Fibroblast of lung (primary cell): ENCODE results near the gene BIN1. TPM values are rescaled to one million over a fixed set of nuclear protein-coding genes. Genes with fewer than 3 reads are reported as not detected.

Experiments
- DNase-seq, 2 donors: peaks; one replicate each; pipeline versions ENCODE4 v3.0.0 to v3.0.0-alpha.2; 2010; ENCODE audit warnings: low read depth in 2 of 2
- H2AFZ ChIP-seq: 2 replicates; pipeline ENCODE4 v1.5.1; 2012; ENCODE audit warnings: low read length, control low read depth, inconsistent platforms
- H3K27ac ChIP-seq: 2 replicates; pipeline ENCODE4 v1.5.1; 2011; ENCODE audit warnings: low read length, control low read depth; ENCODE audit not compliant: insufficient read depth
- H3K27me3 ChIP-seq: 2 replicates; pipeline ENCODE4 v1.5.1; 2011; ENCODE audit warnings: mild to moderate bottlenecking, low read length; ENCODE audit not compliant: control insufficient read depth, insufficient read depth
- H3K36me3 ChIP-seq: 2 replicates; pipeline ENCODE4 v1.5.1; 2011; ENCODE audit warnings: low read length; ENCODE audit not compliant: control insufficient read depth, insufficient read depth
- H3K4me1 ChIP-seq: 2 replicates; pipeline ENCODE4 v1.5.1; 2011; ENCODE audit warnings: low read length; ENCODE audit not compliant: control insufficient read depth, insufficient read depth; ENCODE audit errors: extremely low read depth
- H3K4me2 ChIP-seq: 2 replicates; pipeline ENCODE4 v1.5.1; 2011; ENCODE audit warnings: low read length, control low read depth; ENCODE audit not compliant: insufficient read depth; ENCODE audit errors: extremely low read depth
- H3K4me3 ChIP-seq, 4 experiments: fragments of 200-600 bp in 1 of 4; sonication (generic) in 1 of 4; replicated peaks in 1 of 4; 2 replicates each; pipeline ENCODE4 v1.5.1; 2011 to 2016; ENCODE audit warnings: low read length in 4 of 4, low read depth in 3 of 4, mild to moderate bottlenecking in 3 of 4, control low read depth in 2 of 4, inconsistent platforms in 1 of 4, mixed read lengths in 1 of 4; ENCODE audit not compliant: insufficient read depth in 1 of 4; ENCODE audit errors: control extremely low read depth in 1 of 4
- H3K79me2 ChIP-seq: 2 replicates; pipeline ENCODE4 v1.5.1; 2012; ENCODE audit warnings: mild to moderate bottlenecking, low read length, inconsistent platforms; ENCODE audit not compliant: control insufficient read depth, insufficient read depth
- H3K9ac ChIP-seq: 2 replicates; pipeline ENCODE4 v1.5.1; 2011; ENCODE audit warnings: mild to moderate bottlenecking, low read length, control low read depth; ENCODE audit not compliant: insufficient read depth
- H3K9me3 ChIP-seq: 2 replicates; pipeline ENCODE4 v1.5.1; 2012; ENCODE audit warnings: low read depth, low read length; ENCODE audit not compliant: control insufficient read depth, insufficient read depth
- H4K20me1 ChIP-seq: 2 replicates; pipeline ENCODE4 v1.5.1; 2011; ENCODE audit warnings: low read length; ENCODE audit not compliant: control insufficient read depth, insufficient read depth; ENCODE audit errors: extremely low read depth
- EZH2 ChIP-seq: IDR thresholded peaks from 2 replicates; pipeline ENCODE4 v1.5.1; 2012; ENCODE audit warnings: low read length, control low read depth, mild to moderate bottlenecking; ENCODE audit errors: missing control alignments
- polyA plus RNA-seq, 2 donors: library from polyadenylated mRNA; depleted of rRNA in 1 of 2; stranded (reverse) in 1 of 2; unstranded in 1 of 2; fragments of >200 nt; gene quantifications; 2 replicates each; pipeline ENCODE4 v1.2.1, GENCODE V29; 2011 to 2012; ENCODE audit warnings: missing spikeins in 1 of 2
- total RNA-seq: library from RNA; depleted of rRNA; stranded (reverse); fragments of >200 nt; gene quantifications from 2 replicates; pipeline ENCODE4 v1.2.1, GENCODE V29; 2014
- TF ChIP-seq, protein P1 (sequence below), 2 donors: IDR thresholded peaks in 1 of 2; conservative IDR thresholded peaks in 1 of 2; 1 replicate in 1 of 2; 2 replicates in 1 of 2; pipeline ENCODE4 v1.5.1; 2011 to 2012; ENCODE audit warnings: low read length in 2 of 2, control low read depth in 1 of 2, inconsistent platforms in 1 of 2, low read depth in 1 of 2, mild to moderate bottlenecking in 1 of 2

BIN1 gene
- total and polyA plus RNA-seq, 2 donors (not counting 1 experiment from before 2014, with no cell fraction given), result 17.3 to 68.7 TPM

DNA sequence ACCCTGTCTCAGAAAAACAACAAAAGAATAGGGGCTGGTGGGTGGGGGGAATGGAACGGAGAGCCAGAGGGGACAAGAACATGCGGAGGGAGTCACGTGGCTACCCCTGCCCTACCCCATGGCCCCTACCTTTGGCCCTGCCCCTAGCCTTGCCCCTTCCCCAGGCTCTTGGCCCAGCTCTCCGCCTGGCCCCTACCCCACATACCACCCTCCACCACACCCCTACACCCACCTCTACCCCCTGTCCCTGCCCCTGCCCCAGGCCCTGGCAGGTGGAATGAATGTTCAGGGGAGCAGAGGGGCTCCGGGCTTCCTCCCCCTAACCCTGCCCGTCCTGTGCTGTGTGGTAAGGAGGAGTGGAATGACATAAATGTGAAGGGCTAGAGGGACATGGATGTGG lies 15.1 kb downstream of the BIN1 start:
- Histone ChIP-seq H4K20me1 (no peaks in the 10 kb centered on the region), H3K27ac (no peak overlapping the region)
- no peak for TF ChIP-seq EZH2
- TF ChIP-seq, protein P1, sequence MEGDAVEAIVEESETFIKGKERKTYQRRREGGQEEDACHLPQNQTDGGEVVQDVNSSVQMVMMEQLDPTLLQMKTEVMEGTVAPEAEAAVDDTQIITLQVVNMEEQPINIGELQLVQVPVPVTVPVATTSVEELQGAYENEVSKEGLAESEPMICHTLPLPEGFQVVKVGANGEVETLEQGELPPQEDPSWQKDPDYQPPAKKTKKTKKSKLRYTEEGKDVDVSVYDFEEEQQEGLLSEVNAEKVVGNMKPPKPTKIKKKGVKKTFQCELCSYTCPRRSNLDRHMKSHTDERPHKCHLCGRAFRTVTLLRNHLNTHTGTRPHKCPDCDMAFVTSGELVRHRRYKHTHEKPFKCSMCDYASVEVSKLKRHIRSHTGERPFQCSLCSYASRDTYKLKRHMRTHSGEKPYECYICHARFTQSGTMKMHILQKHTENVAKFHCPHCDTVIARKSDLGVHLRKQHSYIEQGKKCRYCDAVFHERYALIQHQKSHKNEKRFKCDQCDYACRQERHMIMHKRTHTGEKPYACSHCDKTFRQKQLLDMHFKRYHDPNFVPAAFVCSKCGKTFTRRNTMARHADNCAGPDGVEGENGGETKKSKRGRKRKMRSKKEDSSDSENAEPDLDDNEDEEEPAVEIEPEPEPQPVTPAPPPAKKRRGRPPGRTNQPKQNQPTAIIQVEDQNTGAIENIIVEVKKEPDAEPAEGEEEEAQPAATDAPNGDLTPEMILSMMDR (conservative IDR thresholded peaks at IDR 0.05 in 1 of 2, IDR thresholded peaks at IDR 0.05 in 1 of 2; ENCODE audit: low read depth in 1 of 2, low read length in 2 of 2), result no peak

GRCh38 chr2:127091148-127091547 lies 15.8 kb downstream of the BIN1 start:
- H3K79me2 ChIP-seq, result no peaks in the 10 kb centered on the region
- TF ChIP-seq, protein P1 (conservative IDR thresholded peaks at IDR 0.05 in 1 of 2, IDR thresholded peaks at IDR 0.05 in 1 of 2; ENCODE audit: low read depth in 1 of 2, low read length in 2 of 2), result no peak
- TF ChIP-seq EZH2, result no peak
- H3K4me2 ChIP-seq, result no peak overlapping the region
- no peaks in the 10 kb centered on the region for H4K20me1 ChIP-seq
- DNase-seq, result no peak
- no peak overlapping the region for H2AFZ ChIP-seq
- no peak overlapping the region for H3K27ac ChIP-seq
- no peaks in the 10 kb centered on the region for H3K27me3 ChIP-seq
- H3K4me1 ChIP-seq, result peaks cover 20% of the 10 kb centered on the region
- no peak overlapping the region for H3K4me3 ChIP-seq
- H3K9me3 ChIP-seq, result no peaks in the 10 kb centered on the region
- H3K36me3 ChIP-seq, result no peaks in the 10 kb centered on the region
- H3K9ac ChIP-seq, result no peak overlapping the region

More for the DNA sequence above, 15.1 kb downstream of the BIN1 start:
- Histone ChIP-seq H3K4me1 (peaks cover 17% of the 10 kb centered on the region), H3K79me2 (no peaks in the 10 kb centered on the region), H3K9ac (no peak overlapping the region), H3K9me3 (no peaks in the 10 kb centered on the region), H3K4me2 (no peak overlapping the region), H3K4me3 (no peak overlapping the region), H3K27me3 (no peaks in the 10 kb centered on the region), H3K36me3 (no peaks in the 10 kb centered on the region), H2AFZ (no peak overlapping the region)
- no peak for DNase-seq

DNA sequence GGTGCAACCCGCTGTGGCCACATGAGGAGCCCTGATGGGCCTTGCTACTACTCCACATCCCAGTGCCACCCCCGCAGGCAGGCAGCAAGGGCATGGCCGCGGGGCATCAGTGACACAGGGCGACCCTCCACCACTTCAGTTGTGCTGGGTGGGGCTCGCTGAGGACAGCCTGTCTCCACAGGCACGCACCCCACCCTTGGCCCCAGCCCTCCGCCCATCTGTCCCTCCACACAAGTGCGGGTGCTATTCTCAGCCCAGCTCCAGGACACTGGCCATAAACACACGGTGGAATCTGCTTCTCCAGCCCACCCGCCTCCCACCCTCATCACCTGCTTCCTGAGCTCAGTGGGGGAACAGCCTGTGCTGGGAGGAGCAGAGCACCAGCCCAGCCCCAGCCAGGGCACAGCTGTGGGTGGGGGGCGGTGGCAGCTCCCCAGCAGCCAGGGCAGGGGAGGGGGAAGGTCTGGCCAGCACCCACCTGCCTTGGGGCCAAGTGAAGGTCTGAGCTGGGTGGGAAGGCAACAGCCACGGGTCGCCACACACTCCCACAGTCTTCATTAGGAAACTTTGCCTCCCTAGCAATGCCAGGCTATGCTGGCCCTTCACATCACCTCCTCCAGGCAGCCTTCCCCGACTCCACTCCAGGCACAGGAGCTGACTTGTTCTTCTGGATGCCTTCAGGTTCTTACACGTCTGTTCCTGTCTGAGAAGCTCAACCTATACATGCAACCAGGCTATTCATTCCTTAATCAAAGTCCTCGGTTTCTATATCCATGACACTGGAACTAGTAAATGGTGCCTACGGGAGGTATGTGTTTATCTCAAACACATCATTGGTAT lies 16.5 kb downstream of the BIN1 start:
- Histone ChIP-seq H3K4me3 (no peak overlapping the region), H3K36me3 (no peaks in the 10 kb centered on the region), H3K9ac (no peak overlapping the region), H3K79me2 (peaks cover 3% of the 10 kb centered on the region), H3K4me1 (peaks cover 19% of the 10 kb centered on the region), H4K20me1 (no peaks in the 10 kb centered on the region), H3K9me3 (no peaks in the 10 kb centered on the region), H3K27me3 (no peaks in the 10 kb centered on the region), H3K4me2 (no peak overlapping the region), H3K27ac (no peak overlapping the region), H2AFZ (no peak overlapping the region)
- DNase-seq, result no peak
- no peak for TF ChIP-seq EZH2
- TF ChIP-seq, protein P1 (conservative IDR thresholded peaks at IDR 0.05 in 1 of 2, IDR thresholded peaks at IDR 0.05 in 1 of 2; ENCODE audit: low read depth in 1 of 2, low read length in 2 of 2), result no peak
